ENCODE results near the gene ZNF652.
A peak's percentile ranks its signal among the peaks of the same experiment; 100 is the strongest.
"Not testable (repeated sequence)": the region's sequence is repeated elsewhere in the genome, so short reads cannot be mapped to it uniquely, and the experiment has no call there.

The ZNF652 gene

DNA sequence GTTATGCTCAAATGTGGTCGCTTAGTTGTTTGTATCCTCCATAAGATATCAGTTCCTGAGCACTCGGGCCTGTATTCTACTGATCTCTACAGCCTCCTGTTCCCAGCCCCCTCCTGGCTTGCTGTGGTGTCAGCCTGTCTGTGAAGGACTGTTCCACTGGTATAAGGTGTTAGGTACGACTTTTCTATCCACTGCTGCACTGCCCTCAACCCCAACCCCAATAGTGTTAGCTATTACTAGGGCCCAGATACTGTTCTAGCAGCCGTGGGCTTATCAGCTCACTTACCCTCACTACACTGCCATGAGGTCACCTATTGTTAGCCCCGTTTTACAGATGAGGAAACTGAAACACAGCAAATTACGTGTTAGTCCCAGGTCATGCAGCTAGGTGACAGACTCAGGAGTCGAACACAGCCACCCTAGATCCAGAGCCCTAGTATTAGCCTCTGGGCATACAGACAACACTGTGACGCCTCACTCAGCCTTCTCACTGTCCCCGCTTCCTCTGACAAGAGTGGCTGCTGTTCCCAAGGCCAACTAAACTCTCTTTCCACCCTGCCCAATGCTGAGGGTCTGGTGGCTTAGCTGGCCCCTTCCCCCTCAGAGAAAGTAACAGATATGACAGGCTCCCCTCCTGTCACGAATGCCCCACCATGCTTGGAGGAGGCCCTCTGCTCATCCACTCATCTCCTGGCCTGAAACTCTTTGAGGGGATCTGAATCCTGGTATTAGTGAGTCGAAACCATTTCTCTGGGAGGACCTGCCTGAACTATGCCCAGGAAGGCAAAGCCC is 25.6 kb upstream of the ZNF652 start:
- no peak for DNase-seq (ENCODE audit: low read depth, low spot score)

DNA sequence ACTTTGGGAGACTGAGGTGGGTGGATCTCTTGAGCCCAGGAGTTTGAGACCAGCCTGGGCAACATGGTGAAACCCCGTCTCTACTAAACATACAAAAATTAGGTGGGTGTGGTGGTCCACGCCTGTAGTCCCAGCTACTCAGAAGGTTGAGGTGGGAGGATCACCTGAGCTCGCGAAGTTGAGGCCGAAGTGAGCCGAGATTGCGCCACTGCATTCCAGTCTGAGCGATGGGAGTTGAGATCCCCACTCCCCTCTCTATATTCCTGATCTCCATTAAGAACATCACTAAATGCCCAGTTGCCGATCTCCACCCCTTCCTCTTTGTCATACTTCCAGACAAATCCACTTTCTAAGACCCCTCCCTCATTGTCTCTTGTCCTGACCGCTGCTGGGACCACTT is 24.3 kb upstream of the ZNF652 start:
- no peak for DNase-seq (ENCODE audit: low read depth, low spot score)

- DNase-seq (ENCODE audit: low read depth, low spot score), result no peak
Observed at GRCh38 chr17:49384951-49385350, 22.9 kb upstream of the ZNF652 start.

DNA sequence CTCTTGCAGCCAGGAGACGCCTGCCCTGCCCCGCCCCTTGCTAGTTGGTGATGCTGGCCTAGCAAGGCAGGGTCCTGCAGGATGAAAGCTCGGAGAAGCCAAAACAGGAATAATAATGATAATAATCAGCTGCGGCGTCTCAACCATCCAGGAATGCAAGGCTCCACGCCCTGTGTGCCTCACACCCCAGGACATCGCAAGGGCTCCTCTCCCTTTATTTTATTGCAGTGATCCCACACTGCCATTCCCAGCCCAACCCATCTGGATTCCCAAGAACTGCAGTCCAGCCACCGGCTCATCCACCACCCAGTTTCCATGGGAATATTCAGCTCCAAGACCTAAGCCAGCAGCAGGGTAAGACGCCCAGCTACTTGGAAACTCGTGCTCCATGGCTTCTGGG is 21.0 kb upstream of the ZNF652 start:
- DNase-seq (ENCODE audit: low read depth, low spot score), result no peak

- no peak for DNase-seq (ENCODE audit: low read depth, low spot score)
Observed at GRCh38 chr17:49382556-49382955, 20.5 kb upstream of the ZNF652 start.

GRCh38 chr17:49381793-49382192 is 19.7 kb upstream of the ZNF652 start:
- DNase-seq (ENCODE audit: low read depth, low spot score), result no peak

- DNase-seq (ENCODE audit: low read depth, low spot score), result no peak
Observed at GRCh38 chr17:49381033-49381432, 19.0 kb upstream of the ZNF652 start.

DNA sequence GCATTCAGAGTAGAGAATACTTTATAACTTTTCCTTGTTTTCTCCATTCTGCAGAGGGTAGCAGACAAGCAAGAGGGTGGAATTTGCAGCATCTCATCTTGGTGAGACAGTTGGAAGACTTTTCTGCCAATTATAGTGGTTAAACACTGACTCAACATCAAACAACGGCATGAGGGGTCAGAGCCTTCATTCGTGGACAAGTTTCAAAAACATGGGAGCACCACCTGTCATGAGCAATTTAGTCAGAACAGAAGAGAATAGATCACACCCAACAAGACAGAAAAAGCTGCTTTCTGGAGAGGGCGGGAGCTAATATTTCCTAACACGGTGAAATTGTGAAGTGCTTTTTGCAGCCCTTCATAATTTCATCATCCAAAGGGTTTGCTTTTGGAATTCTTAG is 17.9 kb upstream of the ZNF652 start:
- no peak for DNase-seq (ENCODE audit: low read depth, low spot score)

DNA sequence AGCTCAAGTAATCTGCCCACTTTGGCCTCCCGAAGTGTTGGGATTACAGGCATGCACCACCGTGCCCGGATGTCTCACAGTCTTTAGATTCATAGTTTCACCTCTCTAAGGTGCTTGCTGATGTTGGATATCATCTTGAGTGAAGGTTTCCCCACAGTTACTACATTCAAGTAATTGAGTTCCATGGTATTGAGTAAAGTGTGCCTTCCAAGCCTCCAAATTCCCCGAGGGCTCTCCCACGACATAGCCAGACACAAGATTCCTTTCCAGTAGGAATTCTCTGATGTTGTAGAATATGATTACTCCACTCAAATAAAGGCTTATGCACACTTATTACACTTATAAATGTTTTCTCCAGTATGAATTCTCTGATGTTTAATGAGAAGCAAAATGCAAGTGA is 16.3 kb upstream of the ZNF652 start:
- no peak for DNase-seq (ENCODE audit: low read depth, low spot score)

DNA sequence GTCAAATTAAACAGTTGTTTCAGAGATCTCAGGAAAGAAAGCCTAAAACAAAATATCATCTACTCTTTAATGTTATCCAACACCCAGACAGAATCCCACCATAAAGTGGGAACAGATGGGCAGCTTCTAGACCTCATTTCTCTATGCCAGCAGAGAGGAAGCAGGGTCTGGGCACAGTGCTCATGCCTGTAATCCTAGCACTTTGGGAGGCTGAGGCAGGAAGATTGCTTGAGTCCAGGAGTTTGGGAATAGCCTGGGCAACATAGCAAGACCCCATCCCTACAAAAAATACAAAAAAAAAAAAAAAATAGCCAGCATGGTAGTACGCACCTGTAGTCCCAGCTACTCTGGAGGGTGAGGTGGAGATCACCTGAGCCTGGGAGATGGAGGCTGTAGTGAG is 13.5 kb upstream of the ZNF652 start:
- DNase-seq (ENCODE audit: low read depth, low spot score), result no peak

GRCh38 chr17:49373115-49373514 is 11.1 kb upstream of the ZNF652 start:
- no peak for DNase-seq (ENCODE audit: low read depth, low spot score)

DNA sequence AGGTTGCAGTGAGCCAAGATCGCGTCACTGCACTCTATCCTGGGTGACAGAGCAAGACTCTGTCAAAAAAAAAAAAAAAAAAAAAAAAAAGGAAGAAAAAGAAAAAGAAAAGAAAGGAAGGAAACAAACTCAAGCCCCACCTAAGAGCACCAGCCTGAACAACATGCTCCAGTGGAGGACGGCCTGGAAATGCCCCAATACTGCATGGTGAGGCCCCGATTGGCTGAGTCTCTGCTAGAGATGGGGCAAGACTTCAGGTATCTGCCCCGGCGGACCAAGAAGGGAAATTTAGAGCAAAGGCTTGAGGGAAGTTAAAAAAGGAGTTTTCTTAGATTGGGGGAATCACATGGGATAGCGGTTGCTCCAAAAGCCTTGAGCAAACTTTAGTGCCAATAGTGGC is 10.4 kb upstream of the ZNF652 start:
- DNase-seq (ENCODE audit: low read depth, low spot score), result no peak

DNA sequence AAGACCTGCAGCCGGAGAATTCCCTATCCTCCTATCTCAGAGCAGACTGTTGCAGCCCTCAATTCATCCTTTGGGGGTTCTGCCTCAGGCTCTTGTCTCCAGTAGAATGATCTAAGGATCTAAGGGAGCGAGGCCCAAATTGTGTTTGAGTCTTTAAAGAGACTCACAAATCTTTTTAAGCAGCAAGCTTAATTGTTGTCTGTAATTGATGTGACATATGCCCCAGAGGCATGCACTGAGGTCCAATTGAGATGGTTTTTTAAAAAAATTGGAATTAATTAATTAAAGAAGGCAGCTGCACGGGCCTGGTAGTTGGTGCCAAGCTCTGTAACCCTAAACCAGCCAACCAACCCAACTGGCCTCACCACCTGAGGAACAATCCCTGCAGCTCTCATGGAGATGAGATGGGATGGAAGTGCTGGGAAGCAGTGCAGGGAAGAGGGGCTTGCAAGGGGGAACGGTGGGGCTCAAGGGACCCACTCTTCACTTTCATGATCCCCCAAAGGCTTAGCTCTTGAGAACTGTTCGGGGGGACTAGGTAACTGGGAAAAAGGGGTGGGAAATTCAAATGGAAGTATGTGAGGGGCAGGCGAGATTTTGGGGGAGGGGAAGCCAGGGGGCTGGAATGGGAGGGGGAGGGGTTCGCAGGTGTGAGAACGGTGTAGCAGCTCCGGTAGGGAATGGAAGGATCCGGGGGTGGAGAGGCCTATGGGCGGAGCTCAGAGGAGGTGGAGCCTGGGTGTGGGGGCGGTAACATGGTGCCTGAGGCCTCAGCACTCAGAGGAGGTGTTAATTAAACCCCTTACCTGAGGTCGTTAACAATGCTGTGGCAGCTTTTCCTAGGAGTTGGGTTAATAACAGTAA is 9.2 kb upstream of the ZNF652 start:
- DNase-seq (ENCODE audit: low read depth, low spot score), result no peak

DNA sequence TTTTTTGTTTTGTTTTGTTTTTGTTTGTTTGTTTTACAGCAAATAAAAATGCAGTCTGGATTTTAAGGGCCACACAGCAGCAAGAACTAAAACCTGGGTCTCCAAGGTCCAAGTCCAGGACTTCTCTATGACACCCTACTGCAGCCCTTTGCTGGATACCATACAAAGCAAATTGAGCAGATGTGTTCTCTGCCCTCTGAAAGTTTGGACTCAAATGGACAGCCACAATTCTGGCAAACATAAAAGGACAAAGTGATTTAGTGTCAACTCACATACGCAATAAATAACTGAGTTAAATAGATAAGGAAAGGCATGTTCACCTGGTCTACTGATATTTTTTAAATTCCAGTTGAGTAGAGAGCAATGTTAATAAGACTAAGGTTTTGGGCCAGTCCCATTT is 7.7 kb upstream of the ZNF652 start:
- DNase-seq (ENCODE audit: low read depth, low spot score), result no peak

DNA sequence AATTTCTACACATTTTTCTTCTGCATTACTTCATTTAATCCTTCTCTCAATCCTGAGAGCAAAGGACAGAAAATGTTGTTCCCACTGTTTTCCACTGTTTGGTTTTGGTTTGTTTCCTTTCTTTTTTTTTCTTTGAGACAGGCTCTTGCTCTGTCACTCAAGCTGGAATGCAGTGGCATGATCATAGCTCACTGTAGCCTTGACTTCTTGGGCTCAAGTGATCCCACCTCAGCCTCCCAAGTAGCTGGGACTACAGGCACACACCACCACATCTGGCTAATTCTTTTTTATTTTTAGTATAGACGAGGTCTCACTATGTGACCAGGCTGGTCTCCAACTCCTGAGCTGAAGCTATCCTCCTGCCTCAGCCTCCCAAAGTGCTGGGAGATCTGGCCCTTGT is 7.0 kb upstream of the ZNF652 start:
- no peak for DNase-seq (ENCODE audit: low read depth, low spot score)

DNA sequence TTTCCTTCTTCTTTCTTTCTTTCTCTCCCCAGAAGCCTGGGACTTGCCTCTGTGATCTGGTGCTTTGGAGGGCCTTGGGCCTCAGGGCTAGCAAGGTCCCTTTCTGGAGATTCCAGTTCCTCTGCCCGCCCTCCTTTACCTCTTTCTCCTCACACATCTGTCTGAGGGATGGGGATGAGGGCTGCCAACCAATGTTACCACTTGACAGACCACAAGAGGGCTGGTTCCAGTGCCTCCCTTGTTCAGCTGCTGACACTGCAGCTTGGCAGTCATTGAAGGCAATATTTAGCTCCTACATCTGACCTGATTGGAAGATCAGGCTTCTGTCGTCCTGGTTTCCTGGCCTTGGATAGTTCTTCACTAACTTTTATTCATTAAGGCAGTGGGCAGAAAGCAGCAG is 3.6 kb upstream of the ZNF652 start:
- DNase-seq (ENCODE audit: low read depth, low spot score), result no peak

DNA sequence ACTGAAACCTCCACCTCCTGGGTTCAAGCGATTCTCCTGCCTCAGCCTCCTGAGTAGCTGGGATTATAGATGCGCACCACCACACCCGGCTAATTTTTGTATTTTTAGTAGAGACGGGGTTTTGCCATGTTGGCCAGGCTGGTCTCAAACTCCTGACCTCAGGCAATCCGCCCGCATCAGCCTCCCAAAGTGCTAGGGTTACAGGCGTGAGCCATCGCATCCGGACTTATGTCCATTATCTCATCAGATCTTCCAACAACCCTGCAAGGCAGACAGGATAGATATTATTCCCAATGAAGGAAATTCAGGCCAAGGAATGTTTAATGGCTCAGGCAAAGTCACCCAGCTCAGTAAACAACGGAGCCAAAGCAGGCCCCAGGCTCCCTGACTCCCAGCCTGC is 3.1 kb upstream of the ZNF652 start:
- not testable (repeated sequence) for DNase-seq (ENCODE audit: low read depth, low spot score)

- DNase-seq (ENCODE audit: low read depth, low spot score), result no peak
Observed at GRCh38 chr17:49364119-49364518, 2.1 kb upstream of the ZNF652 start.

GRCh38 chr17:49363251-49363650 is 1.2 kb upstream of the ZNF652 start:
- no peak for DNase-seq (ENCODE audit: low read depth, low spot score)

DNA sequence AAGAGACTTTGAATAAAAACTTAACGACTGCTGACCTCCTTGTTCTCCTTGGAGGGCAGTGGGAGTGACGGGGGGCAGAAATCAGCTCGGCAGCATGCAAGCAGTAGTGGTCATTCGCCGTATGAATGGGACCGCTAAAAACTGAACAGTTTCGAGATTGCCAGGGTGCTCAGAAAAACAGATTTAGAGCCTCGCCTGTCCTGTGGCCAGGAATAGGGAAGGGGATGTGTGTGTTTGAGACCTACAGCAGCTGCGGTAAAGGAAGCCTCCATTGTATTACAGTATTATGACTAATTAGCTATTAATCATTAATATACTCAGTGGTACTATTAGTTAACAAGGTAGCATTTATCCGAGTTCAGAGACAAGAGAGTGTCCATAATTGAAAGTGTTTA is 670 bp upstream of the ZNF652 start:
- DNase-seq (ENCODE audit: low read depth, low spot score), result no peak

DNA sequence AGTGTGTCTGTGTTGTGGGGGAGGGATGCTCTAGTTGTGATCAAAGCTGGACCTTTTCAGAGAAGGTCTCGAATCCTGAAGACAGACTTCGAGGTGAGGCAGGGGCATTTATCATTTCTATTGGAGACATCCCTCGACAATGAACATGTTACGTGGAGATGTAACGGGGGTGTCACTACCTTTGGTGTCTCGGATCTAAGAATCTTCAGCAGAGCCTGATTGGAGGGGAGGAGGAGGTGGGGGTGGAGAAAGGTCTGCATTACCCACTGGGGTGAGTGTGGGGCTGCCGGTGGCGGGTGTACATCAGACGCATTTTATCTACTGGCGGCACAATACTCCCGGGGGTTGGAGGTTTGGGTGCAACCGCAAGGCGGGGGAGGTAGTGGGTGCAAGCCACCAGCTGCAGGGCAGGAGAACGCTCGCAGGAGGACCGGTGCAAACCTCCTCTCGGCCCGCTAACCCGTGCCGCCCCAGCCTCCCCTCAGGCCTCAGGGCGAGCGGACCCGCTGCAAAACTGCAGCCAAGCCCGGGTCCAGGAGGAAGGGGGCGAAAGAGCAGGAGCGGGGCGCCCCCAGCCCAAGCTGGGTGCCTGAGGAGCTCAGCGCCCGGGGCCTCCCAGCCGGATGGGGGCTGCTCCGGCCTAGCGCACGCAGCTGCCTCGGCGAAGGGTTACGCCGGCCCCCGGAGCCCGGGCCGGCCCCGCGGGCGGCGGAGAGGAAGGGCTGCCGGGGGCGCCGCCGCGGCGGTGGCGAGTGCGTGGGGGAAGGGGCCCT is 735 bp downstream of the ZNF652 start:
- DNase-seq (ENCODE audit: low read depth, low spot score), result peak; percentile 54

DNA sequence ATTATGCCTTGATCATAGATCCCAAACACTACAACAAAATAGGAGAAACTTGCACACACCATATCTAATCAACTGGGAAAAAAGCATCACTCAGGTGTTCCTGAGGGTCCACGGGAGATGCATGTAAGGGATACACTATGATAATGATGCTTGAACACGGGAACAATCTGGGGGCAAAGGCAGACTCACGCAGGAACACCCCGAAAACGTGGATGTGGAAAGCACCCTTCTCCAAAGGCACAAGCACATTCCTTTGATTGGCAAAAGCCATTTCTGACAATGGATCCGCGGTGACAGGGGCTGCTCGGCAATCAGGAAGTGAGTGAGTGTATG is 1.3 kb downstream of the ZNF652 start:
- no peak for DNase-seq (ENCODE audit: low read depth, low spot score)
